Measurements from ENCODE around the gene NID2.

The NID2 gene

DNA sequence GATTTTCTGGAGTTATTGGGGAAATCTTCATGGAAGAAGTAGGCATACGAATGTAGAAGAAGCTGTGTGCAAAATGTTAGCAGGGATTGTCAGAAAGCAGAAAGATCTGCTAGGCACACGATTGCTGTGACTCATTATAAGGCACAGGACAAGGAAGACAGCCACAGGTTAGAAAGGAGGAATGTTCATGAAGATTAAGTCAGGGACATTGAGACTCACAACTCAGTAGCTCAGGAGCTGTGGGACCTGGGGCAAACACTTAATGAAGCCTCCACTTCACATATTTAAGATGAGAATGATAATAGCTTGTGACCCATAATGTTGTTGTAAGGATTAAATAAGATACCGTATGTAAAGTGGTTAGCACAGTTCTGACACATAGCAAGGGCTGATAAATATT lies 106.1 kb downstream of the NID2 start:
- Histone ChIP-seq H3K36me3 (no peaks in the 10 kb centered on the region), H3K4me1 (no peaks in the 10 kb centered on the region), H3K27me3 (no peaks in the 10 kb centered on the region), H3K9me3 (peaks cover 0 to 13% (median 4%) of the 10 kb centered on the region in 3 donors), H3K27ac (no peak overlapping the region), H3K4me3 (no peak overlapping the region)
- no peak for TF ChIP-seq CTCF (IDR thresholded peaks at IDR 0.05)
- DNase-seq, result no peak
- intact Hi-C loops (cut with DNase I; ENCODE audit: low total_unique reads), result no loop called here

DNA sequence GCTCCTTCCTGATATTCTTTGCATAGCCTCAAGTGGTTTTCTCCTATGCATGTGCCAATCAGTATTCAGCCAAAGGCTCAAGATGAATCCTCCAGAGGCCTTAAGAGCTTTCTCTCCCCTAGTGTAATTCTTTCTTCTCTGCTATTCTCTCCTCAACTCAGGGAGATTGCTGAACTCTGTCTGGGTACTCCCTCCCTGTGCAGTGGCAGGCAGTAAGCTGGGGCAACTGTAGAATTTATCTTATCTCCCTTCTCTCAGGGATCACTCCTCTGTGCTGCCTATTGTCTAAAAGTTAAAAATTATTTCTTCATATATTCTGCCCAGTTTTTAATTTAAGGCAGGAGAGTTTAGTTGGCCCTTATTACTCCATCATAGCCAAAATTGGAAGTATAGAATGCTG lies 108.0 kb downstream of the NID2 start:
- TF ChIP-seq CTCF (IDR thresholded peaks at IDR 0.05), result no peak
- Histone ChIP-seq H3K36me3 (no peaks in the 10 kb centered on the region), H3K27ac (no peak overlapping the region), H3K9me3 (peaks cover 0 to 13% (median 4%) of the 10 kb centered on the region in 3 donors), H3K4me1 (no peaks in the 10 kb centered on the region), H3K27me3 (no peaks in the 10 kb centered on the region), H3K4me3 (no peak overlapping the region)
- intact Hi-C loops (cut with DNase I; ENCODE audit: low total_unique reads), result no loop called here
- no peak for DNase-seq

DNA sequence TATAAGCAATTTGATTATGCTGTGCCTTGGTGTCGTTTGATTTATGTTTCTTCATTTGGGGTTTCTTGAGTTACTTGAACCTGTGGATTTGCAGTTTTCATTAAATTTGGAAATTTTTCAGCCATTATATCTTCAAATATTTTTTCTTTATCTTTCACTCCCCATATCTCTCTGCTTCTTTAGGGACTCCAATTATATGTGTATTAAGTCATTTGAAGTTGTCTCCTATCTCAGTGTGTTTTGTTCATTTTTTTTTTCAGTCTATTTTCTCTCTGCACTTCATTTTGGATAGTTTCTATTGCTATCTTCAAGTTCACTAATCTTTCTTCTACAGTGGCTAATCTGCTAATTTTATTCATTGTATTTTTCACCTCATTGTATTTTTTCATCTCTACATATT lies 108.9 kb downstream of the NID2 start:
- no peak for TF ChIP-seq CTCF (IDR thresholded peaks at IDR 0.05)
- Histone ChIP-seq H3K36me3 (no peaks in the 10 kb centered on the region), H3K27ac (no peak overlapping the region), H3K4me3 (no peak overlapping the region), H3K4me1 (no peaks in the 10 kb centered on the region), H3K9me3 (peaks cover 0 to 13% (median 4%) of the 10 kb centered on the region in 3 donors), H3K27me3 (no peaks in the 10 kb centered on the region)
- intact Hi-C loops (cut with DNase I; ENCODE audit: low total_unique reads), result no loop called here
- DNase-seq, result no peak

DNA sequence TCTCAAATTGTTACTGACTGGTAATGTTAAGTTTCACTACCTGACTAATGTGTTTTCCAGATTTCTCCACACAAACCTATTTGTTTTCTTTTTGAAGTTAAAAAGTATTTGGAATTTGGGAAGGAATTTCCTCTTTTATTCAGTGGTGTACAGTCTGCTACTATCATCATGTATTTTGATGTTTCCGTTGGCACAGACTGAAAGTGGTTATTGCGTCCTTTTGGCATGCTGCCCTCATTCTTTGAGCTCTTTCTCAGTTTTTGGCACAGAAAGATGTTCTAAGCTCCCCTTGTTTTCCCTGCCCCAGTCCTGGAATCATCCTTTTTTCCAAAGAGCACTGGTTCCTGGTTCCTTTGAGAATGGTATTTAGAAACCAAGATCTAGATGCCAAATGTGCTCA lies 110.9 kb downstream of the NID2 start:
- TF ChIP-seq CTCF (IDR thresholded peaks at IDR 0.05), result no peak
- Histone ChIP-seq H3K4me1 (no peaks in the 10 kb centered on the region), H3K27ac (no peak overlapping the region), H3K9me3 (peaks cover 0 to 13% (median 4%) of the 10 kb centered on the region in 3 donors), H3K36me3 (no peaks in the 10 kb centered on the region), H3K4me3 (no peak overlapping the region), H3K27me3 (no peaks in the 10 kb centered on the region)
- DNase-seq, result no peak
- intact Hi-C loops (cut with DNase I; ENCODE audit: low total_unique reads), result no loop called here

Measured in tibial artery (tissue), 4 donors.